VCaP (cell line): ENCODE data around the gene GZMM.

ENCODE experiments used
- H3K27ac ChIP-seq: fragments of 450-650 bp; 2 replicates; pipeline ENCODE4 v1.5.1; 2017
- CTCF ChIP-seq: fragments of 450-650 bp; conservative IDR thresholded peaks from 2 replicates; pipeline ENCODE4 v1.5.1; 2017; ENCODE audit warnings: mild to moderate bottlenecking, moderate library complexity

Gene GZMM

DNA sequence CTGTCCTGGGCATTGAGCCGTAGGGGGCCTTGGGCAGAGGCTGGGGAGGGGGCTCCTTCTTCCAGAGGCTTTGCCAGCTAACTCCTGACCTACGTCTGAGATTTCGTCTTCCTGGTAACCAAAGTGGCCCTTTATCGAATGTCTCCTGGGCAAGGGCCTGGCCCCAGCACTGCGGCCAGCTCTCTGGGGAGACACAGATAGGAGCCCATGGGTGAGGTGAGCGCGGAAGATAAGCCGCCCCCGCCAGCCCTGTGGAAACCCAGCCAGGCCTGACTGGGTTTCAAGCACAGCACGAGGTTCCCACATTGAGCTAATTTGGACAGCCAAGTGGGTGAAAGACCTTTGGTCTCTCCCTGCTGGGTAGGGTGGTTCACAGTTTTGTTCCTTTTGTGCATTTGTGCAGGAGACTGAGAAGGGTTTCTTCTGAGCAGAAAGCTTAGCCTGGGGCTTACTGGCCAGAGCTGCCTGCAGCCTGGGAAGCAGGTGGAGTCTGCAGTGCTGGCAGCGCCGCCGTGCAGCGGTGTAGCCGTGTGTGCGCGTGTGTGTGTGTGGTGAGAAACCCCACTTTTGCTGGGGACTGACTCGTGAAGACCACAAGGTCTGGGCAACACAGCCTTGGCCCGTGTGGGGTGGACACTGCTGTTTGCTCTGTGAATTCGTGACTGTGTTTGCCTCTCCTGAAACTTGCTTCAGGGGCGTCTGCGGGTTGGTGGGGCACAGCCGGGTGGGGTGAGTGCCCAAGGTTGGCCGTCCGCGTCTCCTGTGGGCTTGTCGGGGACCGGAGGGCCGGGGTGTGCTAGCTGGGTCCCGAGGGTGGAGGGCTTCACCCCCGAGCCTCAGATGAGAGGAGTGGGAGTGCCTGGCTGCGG is 31.0 kb downstream of the GZMM start:
- TF ChIP-seq CTCF: no peak
- peak overlapping the region; percentile 94 for H3K27ac ChIP-seq

DNA sequence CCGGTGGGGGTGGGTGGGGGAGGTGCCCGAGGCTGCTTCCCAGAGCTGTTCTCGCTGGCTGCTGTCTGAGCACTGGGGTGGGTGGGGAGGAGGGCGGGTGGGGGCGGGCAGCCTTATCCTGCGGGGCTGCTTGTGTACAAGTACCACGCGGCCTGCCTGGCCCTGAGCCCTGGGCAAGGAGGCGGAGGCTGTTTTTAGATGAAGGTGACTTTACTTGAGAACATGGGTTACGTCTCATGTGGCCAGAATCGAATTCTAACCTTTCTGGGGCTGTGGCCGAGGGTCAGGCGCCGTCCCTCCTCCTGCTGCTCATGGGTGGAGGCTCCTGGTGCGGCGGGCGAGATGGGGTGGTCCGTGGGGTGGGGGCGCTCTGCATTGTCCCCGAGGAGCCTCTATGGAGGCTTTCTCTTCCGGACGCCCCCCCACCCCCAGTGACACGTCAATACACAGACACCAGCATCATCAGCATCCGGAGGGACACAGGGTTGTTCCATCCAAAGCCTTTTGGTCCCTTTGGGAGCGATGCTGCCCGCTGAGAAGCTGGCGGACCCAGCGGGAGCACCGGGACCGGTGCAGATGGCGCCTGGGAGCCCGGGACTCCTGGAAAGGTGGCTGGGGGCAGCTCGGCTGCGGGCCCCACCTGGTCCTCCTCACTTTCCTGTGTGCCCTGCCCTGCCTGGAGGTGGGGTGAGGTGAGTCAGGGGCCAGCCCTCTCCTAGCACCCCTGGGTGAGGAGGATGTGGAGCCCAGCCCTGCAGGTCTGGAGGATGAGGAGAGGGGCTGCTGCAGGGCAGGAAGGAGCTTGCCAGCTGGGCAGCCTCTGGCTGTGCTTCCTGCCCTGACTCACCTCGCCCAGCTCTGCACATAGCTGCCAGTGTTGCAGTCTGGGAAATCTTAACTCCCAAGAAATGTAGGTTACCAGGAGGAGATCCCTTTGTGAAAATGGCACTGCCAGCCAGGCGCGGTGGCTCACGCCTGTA is 32.0 kb downstream of the GZMM start:
- TF ChIP-seq CTCF: no peak
- H3K27ac ChIP-seq: peak overlapping the region; percentile 94

DNA sequence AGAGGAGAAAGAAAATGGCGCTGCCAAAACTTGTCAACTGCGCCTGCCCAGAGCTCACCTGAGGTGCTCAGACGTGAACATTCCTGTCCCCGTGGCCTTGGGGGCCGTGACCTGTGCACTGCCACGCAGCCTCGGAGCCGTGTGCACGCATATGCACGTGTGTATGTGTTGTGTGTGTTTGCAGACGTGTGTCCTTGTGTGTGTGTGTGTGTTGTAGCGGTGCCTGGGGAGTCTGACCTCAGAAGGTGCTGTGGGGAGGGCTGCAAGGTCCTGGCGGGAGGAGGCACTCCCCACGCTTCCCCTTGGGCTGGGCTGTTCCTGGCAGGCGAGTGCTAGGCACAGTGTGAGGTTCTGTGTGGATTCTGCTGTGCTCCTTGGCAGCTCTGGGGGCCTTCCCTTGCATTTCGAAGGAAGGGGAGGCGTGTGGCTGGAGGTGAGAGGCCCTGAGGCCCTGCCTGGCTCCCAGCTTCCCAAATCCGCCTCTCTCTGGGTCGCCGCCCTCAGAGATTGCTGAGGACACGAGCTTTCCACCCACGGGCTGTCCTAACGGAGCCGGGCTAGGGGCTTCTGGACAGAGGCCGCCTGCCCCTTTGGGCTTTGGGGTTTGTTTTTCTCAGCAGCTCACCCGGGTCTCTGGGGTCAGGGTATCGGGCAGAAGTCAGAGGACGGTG is 33.0 kb downstream of the GZMM start:
- no peak overlapping the region for H3K27ac ChIP-seq
- TF ChIP-seq CTCF: no peak

GRCh38 chr19:577439-578392 is 33.9 kb downstream of the GZMM start:
- H3K27ac ChIP-seq: no peak overlapping the region
- no peak for TF ChIP-seq CTCF

DNA sequence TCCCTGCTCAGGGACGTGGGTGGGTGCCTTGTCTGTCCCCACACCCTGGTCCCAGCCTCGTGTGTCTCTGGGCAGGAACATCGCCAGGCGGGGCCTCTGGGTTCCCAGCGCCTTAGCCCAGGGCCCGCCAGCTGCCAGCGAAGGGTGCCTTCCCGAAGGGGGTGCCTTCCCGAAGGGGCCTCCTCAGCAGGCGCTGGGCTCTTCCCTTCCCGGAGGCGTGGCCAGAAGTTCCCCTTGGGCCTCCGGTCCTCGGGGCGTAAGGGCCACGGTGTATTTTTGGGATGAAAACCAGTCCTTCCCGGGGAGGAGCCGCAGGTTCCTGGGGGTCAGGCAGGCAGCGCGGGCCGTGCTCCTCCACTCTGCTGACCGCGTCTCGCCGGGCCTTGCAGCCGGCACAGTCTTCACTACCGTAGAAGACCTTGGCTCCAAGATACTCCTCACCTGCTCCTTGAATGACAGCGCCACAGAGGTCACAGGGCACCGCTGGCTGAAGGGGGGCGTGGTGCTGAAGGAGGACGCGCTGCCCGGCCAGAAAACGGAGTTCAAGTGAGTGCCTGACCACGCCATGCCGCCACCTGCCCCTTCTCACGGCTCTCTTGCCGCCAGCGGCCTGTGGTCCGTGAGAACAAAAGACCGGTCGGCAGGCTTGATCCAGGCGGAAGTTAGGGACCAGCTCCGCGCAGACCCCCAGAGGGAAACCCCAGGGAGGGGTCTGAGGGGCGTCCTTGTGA is 35.4 kb downstream of the GZMM start:
- TF ChIP-seq CTCF: no peak

DNA sequence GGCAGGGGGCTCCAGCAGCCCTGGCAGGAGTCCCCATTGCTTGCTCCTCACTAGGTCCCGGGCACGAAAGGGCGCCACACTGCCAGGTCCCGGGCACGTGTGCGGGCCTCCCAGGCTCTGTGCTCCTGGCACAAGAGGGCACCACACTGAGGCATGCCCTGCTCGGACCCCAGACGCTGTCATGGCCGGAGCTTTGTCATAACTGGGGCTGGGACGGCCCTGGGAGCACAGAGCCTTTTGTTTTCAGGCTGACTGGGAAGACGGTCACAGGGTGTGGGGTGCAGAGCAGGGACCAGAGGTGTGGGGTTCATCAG is 35.9 kb downstream of the GZMM start:
- no peak for TF ChIP-seq CTCF
- H3K27ac ChIP-seq: no peak overlapping the region

More for the DNA sequence above, 35.4 kb downstream of the GZMM start:
- no peak overlapping the region for H3K27ac ChIP-seq
